Measurements from ENCODE around the gene CALM1.

Gene CALM1

GRCh38 chr14:90383731-90384542 lies 12.9 kb upstream of the CALM1 start:
- peak; percentile 57 for DNase-seq (ENCODE audit: low read depth)

GRCh38 chr14:90384543-90384911 lies 12.3 kb upstream of the CALM1 start:
- DNase-seq (ENCODE audit: low read depth): no peak

- DNase-seq (ENCODE audit: low read depth): no peak
Measured at GRCh38 chr14:90386321-90386720, 10.5 kb upstream of the CALM1 start.

GRCh38 chr14:90387206-90387760 lies 9.5 kb upstream of the CALM1 start:
- peak; percentile 52 for DNase-seq (ENCODE audit: low read depth)

GRCh38 chr14:90388437-90388836 lies 8.4 kb upstream of the CALM1 start:
- DNase-seq (ENCODE audit: low read depth): peak; percentile 81

- peak; percentile 47 for DNase-seq (ENCODE audit: low read depth)
Measured at GRCh38 chr14:90388982-90389381, 7.8 kb upstream of the CALM1 start.

- DNase-seq (ENCODE audit: low read depth): no peak
Measured at GRCh38 chr14:90393966-90394365, 2.9 kb upstream of the CALM1 start.

- peak; percentile 16 for DNase-seq (ENCODE audit: low read depth)
Measured at GRCh38 chr14:90394782-90395181, 2.0 kb upstream of the CALM1 start.

- DNase-seq (ENCODE audit: low read depth): peak; percentile 65
Measured at GRCh38 chr14:90397425-90398314, 841 bp downstream of the CALM1 start.

- peak; percentile 42 for DNase-seq (ENCODE audit: low read depth)
Measured at GRCh38 chr14:90398315-90398839, 1.5 kb downstream of the CALM1 start.

GRCh38 chr14:90398841-90399540 lies 2.2 kb downstream of the CALM1 start:
- no peak for DNase-seq (ENCODE audit: low read depth)

GRCh38 chr14:90399541-90400444 lies 3.0 kb downstream of the CALM1 start:
- DNase-seq (ENCODE audit: low read depth): peak; percentile 91

- no peak for DNase-seq (ENCODE audit: low read depth)
Measured at GRCh38 chr14:90400904-90401561, 4.2 kb downstream of the CALM1 start.

- DNase-seq (ENCODE audit: low read depth): no peak
Measured at GRCh38 chr14:90402016-90402415, 5.2 kb downstream of the CALM1 start.

GRCh38 chr14:90403065-90403464 lies 6.2 kb downstream of the CALM1 start:
- no peak for DNase-seq (ENCODE audit: low read depth)

- DNase-seq (ENCODE audit: low read depth): no peak
Measured at GRCh38 chr14:90405101-90405500, 8.3 kb downstream of the CALM1 start.

GRCh38 chr14:90405755-90406154 lies 8.9 kb downstream of the CALM1 start:
- DNase-seq (ENCODE audit: low read depth): no peak

GRCh38 chr14:90406384-90406798 lies 9.6 kb downstream of the CALM1 start:
- no peak for DNase-seq (ENCODE audit: low read depth)

- DNase-seq (ENCODE audit: low read depth): no peak
Measured at GRCh38 chr14:90407230-90407629, 10.4 kb downstream of the CALM1 start.

- peak; percentile 33 for DNase-seq (ENCODE audit: low read depth)
Measured at GRCh38 chr14:90408713-90409112, 11.9 kb downstream of the CALM1 start.

All from EH (cell line).